SK-N-MC (cell line): Measurements from ENCODE around the gene S100A5.
A peak's percentile ranks its signal among the peaks of the same experiment; 100 is the strongest.

Experiments used
- DNase-seq: peaks from one replicate; pipeline ENCODE4 v3.0.0-alpha.2; 2011; ENCODE audit warnings: low read depth, low spot score
- H3K27ac ChIP-seq: fragments of 200-600 bp; sonication (generic); 2 replicates; pipeline ENCODE4 v1.5.1; 2016; ENCODE audit warnings: mixed run types
- H3K36me3 ChIP-seq: fragments of 200-600 bp; sonication (generic); 2 replicates; pipeline ENCODE4 v1.6.1; 2017; ENCODE audit warnings: antibody characterized with exemption, low read length, mixed read lengths; ENCODE audit not compliant: insufficient read depth
- H3K4me3 ChIP-seq: fragments of 200-600 bp; sonication (generic); 2 replicates; pipeline ENCODE4 v1.5.1; 2016
- H3K9ac ChIP-seq: fragments of 200-600 bp; sonication (generic); 2 replicates; pipeline ENCODE4 v1.8.0; 2017; ENCODE audit warnings: mixed run types, mixed read lengths; ENCODE audit not compliant: insufficient read length
- H3K9me3 ChIP-seq: fragments of 200-600 bp; sonication (generic); 2 replicates; pipeline ENCODE4 v1.6.1; 2017; ENCODE audit warnings: low read depth, mild to moderate bottlenecking, antibody characterized with exemption, low read length, moderate library complexity, mixed read lengths
- EZH2 ChIP-seq: fragments of 200-600 bp; sonication (generic); IDR thresholded peaks from one replicate; pipeline ENCODE4 v1.6.1; 2017; ENCODE audit warnings: antibody characterized with exemption
- FOXP2 ChIP-seq: optimal IDR thresholded peaks from 2 replicates; pipeline ENCODE3; 2011; ENCODE audit warnings: mild to moderate bottlenecking, moderate library complexity; ENCODE audit not compliant: insufficient read depth; ENCODE audit errors: extremely low read length, control extremely low read depth
- POLR2AphosphoS5 ChIP-seq: IDR thresholded peaks from 2 replicates; pipeline ENCODE4 v1.6.1; 2012; ENCODE audit warnings: mild to moderate bottlenecking, low read depth, low read length, borderline replicate concordance

S100A5 gene

GRCh38 chr1:153545067-153546055 is 4.6 kb upstream of the S100A5 start, which contains the start of gene S100A4:
Gene S100A4 (minus strand): TSS chr1:153545806. CDS start chr1:153544794, 1,012 bp downstream.
- no peaks in the 10 kb centered on the region for H3K9me3 ChIP-seq
- H3K9ac ChIP-seq = peak within 1 kb of the TSS; percentile 44
- no peaks in the 10 kb centered on the region for H3K36me3 ChIP-seq
- peak; percentile 80 for DNase-seq
- TF ChIP-seq POLR2AphosphoS5 (peak; percentile 84), EZH2 (no peak), FOXP2 (peak; percentile 68)
- H3K27ac ChIP-seq = peak within 1 kb of the TSS; percentile 83
- peak within 1 kb of the TSS; percentile 65 for H3K4me3 ChIP-seq

- no peaks in the 10 kb centered on the region for H3K9me3 ChIP-seq
- peak overlapping the region; percentile 79 for H3K27ac ChIP-seq
- DNase-seq = no peak
- TF ChIP-seq FOXP2 (no peak), EZH2 (no peak), POLR2AphosphoS5 (peak; percentile 77; the same call in 1 of the 2 replicates)
- no peaks in the 10 kb centered on the region for H3K36me3 ChIP-seq
- peak overlapping the region; percentile 44 for H3K9ac ChIP-seq
- peak overlapping the region; percentile 65 for H3K4me3 ChIP-seq
Measured at GRCh38 chr1:153544453-153545066, 3.8 kb upstream of the S100A5 start.

GRCh38 chr1:153543736-153544135 is 3.0 kb upstream of the S100A5 start:
- TF ChIP-seq POLR2AphosphoS5 (no peak), FOXP2 (no peak), EZH2 (no peak)
- Histone ChIP-seq H3K27ac (no peak overlapping the region), H3K36me3 (no peaks in the 10 kb centered on the region), H3K4me3 (no peak overlapping the region), H3K9ac (no peak overlapping the region), H3K9me3 (no peaks in the 10 kb centered on the region)
- no peak for DNase-seq

DNA sequence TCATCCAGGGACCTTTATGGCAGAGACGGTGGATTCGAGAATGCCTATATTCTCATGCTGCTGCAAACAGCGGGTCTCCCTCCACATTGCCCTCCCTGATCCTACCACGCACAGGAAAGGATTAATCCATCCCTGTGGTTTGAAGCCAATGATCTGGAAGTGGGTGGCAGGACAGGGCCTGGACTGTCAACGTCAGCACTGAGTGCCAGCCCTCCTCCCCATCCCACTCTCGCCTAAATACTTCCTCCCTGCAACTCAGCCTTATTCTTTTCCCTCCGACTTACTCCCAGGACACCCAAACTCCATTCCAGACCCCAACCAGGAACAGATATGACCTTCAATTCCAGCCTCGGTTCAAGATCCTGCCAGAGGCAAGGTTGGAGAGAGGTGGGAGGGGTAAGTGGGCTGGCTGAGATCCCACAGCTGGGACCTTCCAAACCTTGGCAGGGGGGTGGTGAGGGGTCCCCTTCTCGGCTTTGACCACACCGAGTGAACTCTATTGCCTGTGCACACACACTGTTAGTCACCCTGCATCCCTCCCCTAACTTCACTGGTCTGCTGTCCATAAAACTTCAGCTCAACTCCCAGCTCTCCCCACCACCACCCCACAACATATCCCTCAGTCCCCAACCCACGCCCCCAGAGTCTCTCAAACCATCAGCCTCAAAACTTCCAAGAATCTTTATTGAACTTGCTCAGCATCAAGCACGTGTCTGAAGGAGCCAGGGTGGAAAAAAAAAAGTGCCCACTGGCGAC is 2.4 kb upstream of the S100A5 start:
- Histone ChIP-seq H3K27ac (no peak overlapping the region), H3K9ac (no peak overlapping the region)
- no peak for DNase-seq

GRCh38 chr1:153541641-153542590 is 1.2 kb upstream of the S100A5 start:
- no peak overlapping the region for H3K4me3 ChIP-seq
- no peaks in the 10 kb centered on the region for H3K9me3 ChIP-seq
- no peak for TF ChIP-seq POLR2AphosphoS5
- no peak for TF ChIP-seq EZH2
- no peak for TF ChIP-seq FOXP2
- no peaks in the 10 kb centered on the region for H3K36me3 ChIP-seq
- no peak overlapping the region for H3K27ac ChIP-seq
- DNase-seq = no peak
- H3K9ac ChIP-seq = no peak overlapping the region

More for the DNA sequence above, 2.4 kb upstream of the S100A5 start:
- no peak for TF ChIP-seq POLR2AphosphoS5
- no peak for TF ChIP-seq EZH2
- TF ChIP-seq FOXP2 = no peak
- Histone ChIP-seq H3K36me3 (no peaks in the 10 kb centered on the region), H3K9me3 (no peaks in the 10 kb centered on the region), H3K4me3 (no peak overlapping the region)

GRCh38 chr1:153539395-153540093 is 1.2 kb downstream of the S100A5 start:
- Histone ChIP-seq H3K27ac (no peak overlapping the region), H3K4me3 (no peak overlapping the region), H3K36me3 (no peaks in the 10 kb centered on the region), H3K9ac (no peak overlapping the region), H3K9me3 (no peaks in the 10 kb centered on the region)
- no peak for DNase-seq
- TF ChIP-seq EZH2 = no peak
- no peak for TF ChIP-seq POLR2AphosphoS5
- TF ChIP-seq FOXP2 = no peak

DNA sequence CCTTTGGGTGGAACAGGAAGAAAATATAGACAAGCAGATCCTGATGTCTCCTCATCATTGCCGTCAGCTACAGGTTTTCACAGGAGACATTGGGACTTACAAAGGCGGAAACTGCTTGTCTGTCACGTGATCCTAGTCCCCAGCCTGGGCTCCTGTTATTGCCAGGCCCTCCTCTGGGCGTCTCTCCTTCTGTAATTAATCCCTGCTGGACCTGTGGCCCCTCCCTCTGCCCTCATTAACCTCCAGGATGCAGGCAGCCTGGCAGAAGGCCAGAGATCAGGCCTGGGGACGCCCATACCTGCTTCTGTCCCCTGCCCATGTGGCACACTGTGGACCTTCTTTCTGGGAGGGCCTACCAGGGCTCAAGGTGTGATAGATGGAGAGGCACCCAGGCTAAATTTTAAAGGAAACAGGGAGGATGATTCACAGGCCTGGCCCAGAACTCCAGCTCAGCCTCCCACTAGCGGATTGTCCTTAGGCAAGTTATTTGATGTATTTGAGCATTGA is 2.4 kb downstream of the S100A5 start:
- no peaks in the 10 kb centered on the region for H3K36me3 ChIP-seq
- DNase-seq = no peak
- no peak overlapping the region for H3K4me3 ChIP-seq
- H3K27ac ChIP-seq = no peak overlapping the region
- H3K9ac ChIP-seq = no peak overlapping the region
- H3K9me3 ChIP-seq = no peaks in the 10 kb centered on the region
- no peak for TF ChIP-seq EZH2
- TF ChIP-seq FOXP2 = no peak
- no peak for TF ChIP-seq POLR2AphosphoS5
